ENCODE results near the gene CPED1.
"Not testable (repeated sequence)": the region's sequence is repeated elsewhere in the genome, so short reads cannot be mapped to it uniquely, and the experiment has no call there.

CPED1 gene

GRCh38 chr7:120981117-120981516 is 7.4 kb upstream of the CPED1 start:
- Histone ChIP-seq H3K27ac (ENCODE audit: low read length) (no peak overlapping the region), H3K9ac (ENCODE audit: low read length in 2 of 2) (no peak overlapping the region), H3K27me3 (ENCODE audit: control insufficient read depth in 1 of 2, insufficient read depth in 2 of 2, low read length in 2 of 2) (no peaks in the 10 kb centered on the region), H3K9me3 (ENCODE audit: control insufficient read depth in 2 of 2, low read length in 2 of 2) (no peaks in the 10 kb centered on the region), H3K36me3 (ENCODE audit: control insufficient read depth in 2 of 2, insufficient read depth in 2 of 2, low read length in 2 of 2) (peaks cover 0 to 3% of the 10 kb centered on the region in 2 donors), H3K4me3 (ENCODE audit: low read length in 2 of 2) (no peak overlapping the region), H3K4me1 (ENCODE audit: control insufficient read depth, insufficient read depth, low read length) (no peaks in the 10 kb centered on the region)

GRCh38 chr7:120981888-120982615 is 6.5 kb upstream of the CPED1 start:
- Histone ChIP-seq H3K4me1 (ENCODE audit: control insufficient read depth, insufficient read depth, low read length) (no peaks in the 10 kb centered on the region), H3K9ac (ENCODE audit: low read length in 2 of 2) (no peak overlapping the region), H3K4me3 (ENCODE audit: low read length in 2 of 2) (no peak overlapping the region), H3K9me3 (ENCODE audit: control insufficient read depth in 2 of 2, low read length in 2 of 2) (no peaks in the 10 kb centered on the region), H3K27me3 (ENCODE audit: control insufficient read depth in 1 of 2, insufficient read depth in 2 of 2, low read length in 2 of 2) (no peaks in the 10 kb centered on the region), H3K36me3 (ENCODE audit: control insufficient read depth in 2 of 2, insufficient read depth in 2 of 2, low read length in 2 of 2) (no peaks in the 10 kb centered on the region), H3K27ac (ENCODE audit: low read length) (no peak overlapping the region)

- H3K4me3 ChIP-seq (ENCODE audit: low read length in 2 of 2); H3K9me3 ChIP-seq (ENCODE audit: control insufficient read depth in 2 of 2, low read length in 2 of 2); H3K27me3 ChIP-seq (ENCODE audit: control insufficient read depth in 1 of 2, insufficient read depth in 2 of 2, low read length in 2 of 2); H3K27ac ChIP-seq (ENCODE audit: low read length); H3K36me3 ChIP-seq (ENCODE audit: control insufficient read depth in 2 of 2, insufficient read depth in 2 of 2, low read length in 2 of 2); H3K9ac ChIP-seq (ENCODE audit: low read length in 2 of 2); H3K4me1 ChIP-seq (ENCODE audit: control insufficient read depth, insufficient read depth, low read length): not testable (repeated sequence)
Measured at GRCh38 chr7:120983592-120983991, 4.9 kb upstream of the CPED1 start.

- no peaks in the 10 kb centered on the region for H3K4me1 ChIP-seq (ENCODE audit: control insufficient read depth, insufficient read depth, low read length)
- H3K4me3 ChIP-seq (ENCODE audit: low read length in 2 of 2) = no peak overlapping the region
- no peaks in the 10 kb centered on the region for H3K27me3 ChIP-seq (ENCODE audit: control insufficient read depth in 1 of 2, insufficient read depth in 2 of 2, low read length in 2 of 2)
- no peak overlapping the region for H3K27ac ChIP-seq (ENCODE audit: low read length)
- H3K9ac ChIP-seq (ENCODE audit: low read length in 2 of 2) = no peak overlapping the region
- no peaks in the 10 kb centered on the region for H3K9me3 ChIP-seq (ENCODE audit: control insufficient read depth in 2 of 2, low read length in 2 of 2)
- H3K36me3 ChIP-seq (ENCODE audit: control insufficient read depth in 2 of 2, insufficient read depth in 2 of 2, low read length in 2 of 2) = no peaks in the 10 kb centered on the region
Measured at GRCh38 chr7:120984406-120984805, 4.1 kb upstream of the CPED1 start.

- Histone ChIP-seq H3K27me3 (ENCODE audit: control insufficient read depth in 1 of 2, insufficient read depth in 2 of 2, low read length in 2 of 2) (no peaks in the 10 kb centered on the region), H3K4me1 (ENCODE audit: control insufficient read depth, insufficient read depth, low read length) (no peaks in the 10 kb centered on the region), H3K9me3 (ENCODE audit: control insufficient read depth in 2 of 2, low read length in 2 of 2) (no peaks in the 10 kb centered on the region), H3K27ac (ENCODE audit: low read length) (no peak overlapping the region), H3K36me3 (ENCODE audit: control insufficient read depth in 2 of 2, insufficient read depth in 2 of 2, low read length in 2 of 2) (no peaks in the 10 kb centered on the region), H3K4me3 (ENCODE audit: low read length in 2 of 2) (no peak overlapping the region), H3K9ac (ENCODE audit: low read length in 2 of 2) (no peak overlapping the region)
Measured at GRCh38 chr7:120985130-120985758, 3.3 kb upstream of the CPED1 start.

GRCh38 chr7:120985839-120986238 is 2.7 kb upstream of the CPED1 start:
- Histone ChIP-seq H3K4me1 (ENCODE audit: control insufficient read depth, insufficient read depth, low read length) (no peaks in the 10 kb centered on the region), H3K4me3 (ENCODE audit: low read length in 2 of 2) (no peak overlapping the region), H3K9me3 (ENCODE audit: control insufficient read depth in 2 of 2, low read length in 2 of 2) (no peaks in the 10 kb centered on the region), H3K27ac (ENCODE audit: low read length) (no peak overlapping the region), H3K9ac (ENCODE audit: low read length in 2 of 2) (no peak overlapping the region), H3K27me3 (ENCODE audit: control insufficient read depth in 1 of 2, insufficient read depth in 2 of 2, low read length in 2 of 2) (no peaks in the 10 kb centered on the region), H3K36me3 (ENCODE audit: control insufficient read depth in 2 of 2, insufficient read depth in 2 of 2, low read length in 2 of 2) (no peaks in the 10 kb centered on the region)

GRCh38 chr7:120986650-120987049 is 1.9 kb upstream of the CPED1 start:
- H3K27ac ChIP-seq (ENCODE audit: low read length) = no peak overlapping the region
- H3K36me3 ChIP-seq (ENCODE audit: control insufficient read depth in 2 of 2, insufficient read depth in 2 of 2, low read length in 2 of 2) = no peaks in the 10 kb centered on the region
- no peak overlapping the region for H3K9ac ChIP-seq (ENCODE audit: low read length in 2 of 2)
- H3K4me3 ChIP-seq (ENCODE audit: low read length in 2 of 2) = no peak overlapping the region
- no peaks in the 10 kb centered on the region for H3K9me3 ChIP-seq (ENCODE audit: control insufficient read depth in 2 of 2, low read length in 2 of 2)
- no peaks in the 10 kb centered on the region for H3K27me3 ChIP-seq (ENCODE audit: control insufficient read depth in 1 of 2, insufficient read depth in 2 of 2, low read length in 2 of 2)
- H3K4me1 ChIP-seq (ENCODE audit: control insufficient read depth, insufficient read depth, low read length) = no peaks in the 10 kb centered on the region

GRCh38 chr7:120987280-120987679 is 1.2 kb upstream of the CPED1 start:
- Histone ChIP-seq H3K4me3 (ENCODE audit: low read length in 2 of 2) (no peak overlapping the region), H3K4me1 (ENCODE audit: control insufficient read depth, insufficient read depth, low read length) (no peaks in the 10 kb centered on the region), H3K27ac (ENCODE audit: low read length) (peak overlapping the region; percentile 91), H3K36me3 (ENCODE audit: control insufficient read depth in 2 of 2, insufficient read depth in 2 of 2, low read length in 2 of 2) (no peaks in the 10 kb centered on the region), H3K27me3 (ENCODE audit: control insufficient read depth in 1 of 2, insufficient read depth in 2 of 2, low read length in 2 of 2) (no peaks in the 10 kb centered on the region), H3K9me3 (ENCODE audit: control insufficient read depth in 2 of 2, low read length in 2 of 2) (no peaks in the 10 kb centered on the region), H3K9ac (ENCODE audit: low read length in 2 of 2) (peak overlapping the region; percentile 7 to 92)

GRCh38 chr7:120987683-120988590 is 574 bp upstream of the CPED1 start:
- Histone ChIP-seq H3K4me1 (ENCODE audit: control insufficient read depth, insufficient read depth, low read length) (no peaks in the 10 kb centered on the region), H3K4me3 (ENCODE audit: low read length in 2 of 2) (peak overlapping the region; percentile 83 to 90), H3K9me3 (ENCODE audit: control insufficient read depth in 2 of 2, low read length in 2 of 2) (no peaks in the 10 kb centered on the region), H3K27me3 (ENCODE audit: control insufficient read depth in 1 of 2, insufficient read depth in 2 of 2, low read length in 2 of 2) (no peaks in the 10 kb centered on the region), H3K36me3 (ENCODE audit: control insufficient read depth in 2 of 2, insufficient read depth in 2 of 2, low read length in 2 of 2) (no peaks in the 10 kb centered on the region), H3K9ac (ENCODE audit: low read length in 2 of 2) (peak overlapping the region; percentile 47 to 92), H3K27ac (ENCODE audit: low read length) (peak overlapping the region; percentile 91)

GRCh38 chr7:120989257-120990220 is 1.0 kb downstream of the CPED1 start:
- H3K9me3 ChIP-seq (ENCODE audit: control insufficient read depth in 2 of 2, low read length in 2 of 2) = no peaks in the 10 kb centered on the region
- H3K4me3 ChIP-seq (ENCODE audit: low read length in 2 of 2) = peak overlapping the region; percentile 83 to 90
- H3K9ac ChIP-seq (ENCODE audit: low read length in 2 of 2) = peak overlapping the region; percentile 92
- no peaks in the 10 kb centered on the region for H3K27me3 ChIP-seq (ENCODE audit: control insufficient read depth in 1 of 2, insufficient read depth in 2 of 2, low read length in 2 of 2)
- peak overlapping the region; percentile 91 for H3K27ac ChIP-seq (ENCODE audit: low read length)
- no peaks in the 10 kb centered on the region for H3K36me3 ChIP-seq (ENCODE audit: control insufficient read depth in 2 of 2, insufficient read depth in 2 of 2, low read length in 2 of 2)
- H3K4me1 ChIP-seq (ENCODE audit: control insufficient read depth, insufficient read depth, low read length) = peaks cover 3% of the 10 kb centered on the region
